GM18519 (cell line): ENCODE data around the gene CD83.

Experiments used
- ATAC-seq: cut with Tn5 transposase; IDR thresholded peaks from one replicate; pipeline ENCODE4 v1.9.1; 2021; ENCODE audit warnings: mild to moderate bottlenecking, moderate library complexity; ENCODE audit not compliant: unreplicated experiment, low FRiP score

CD83 gene

DNA sequence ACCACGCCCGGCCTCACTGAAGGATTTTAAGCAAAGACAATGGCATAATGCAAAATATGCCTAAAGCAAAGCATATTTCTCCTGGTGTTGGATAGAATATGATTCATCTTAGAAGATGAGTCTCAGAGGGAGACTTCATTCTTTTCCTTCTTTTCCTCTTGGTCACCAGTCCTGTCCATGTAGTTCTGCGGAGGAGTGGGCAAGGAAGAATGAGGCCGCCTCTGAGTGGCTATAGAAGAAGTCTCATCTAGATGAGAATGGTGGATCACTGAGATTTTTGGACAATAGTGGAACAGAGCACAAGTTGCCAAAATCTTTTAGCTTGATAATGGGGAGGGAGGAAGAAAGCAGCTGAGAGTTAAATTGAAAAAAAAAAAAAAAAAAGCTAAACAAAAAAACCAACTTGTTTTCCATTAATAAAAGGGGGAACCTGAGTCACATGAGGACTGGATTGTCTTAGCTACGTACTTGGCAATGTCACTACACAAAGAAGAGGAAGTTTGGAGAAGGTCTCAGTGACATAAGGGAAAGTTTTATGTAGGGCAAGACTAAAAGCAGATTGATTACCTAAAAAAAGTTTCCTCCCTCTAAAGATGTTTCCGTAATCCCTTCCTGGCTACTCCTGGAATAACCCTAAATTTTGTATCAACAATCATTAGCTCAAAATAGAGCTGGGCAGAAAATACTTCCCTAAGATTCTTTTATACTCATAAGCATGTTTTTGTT, 6.0 kb downstream of the CD83 start:
- ATAC-seq = no peak

DNA sequence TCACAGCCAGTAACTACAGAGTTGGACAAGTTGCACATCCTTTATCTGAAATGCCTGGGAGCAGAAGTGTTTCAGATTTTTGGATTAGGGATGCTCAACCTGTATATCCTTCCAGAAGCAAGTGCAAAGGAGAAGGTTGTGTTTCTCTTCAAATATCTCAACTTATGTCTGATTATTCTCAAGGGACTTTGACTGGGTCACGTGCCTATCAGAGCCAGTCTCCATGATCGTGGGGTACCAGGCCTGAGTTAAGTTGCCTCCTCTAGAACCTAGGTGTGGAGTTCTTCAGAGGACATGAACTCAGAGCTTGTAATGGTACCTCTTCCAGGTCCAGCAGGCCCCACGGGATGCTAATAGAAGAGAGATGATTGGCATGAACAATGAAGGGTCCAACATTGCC, 7.8 kb downstream of the CD83 start:
- ATAC-seq = no peak

DNA sequence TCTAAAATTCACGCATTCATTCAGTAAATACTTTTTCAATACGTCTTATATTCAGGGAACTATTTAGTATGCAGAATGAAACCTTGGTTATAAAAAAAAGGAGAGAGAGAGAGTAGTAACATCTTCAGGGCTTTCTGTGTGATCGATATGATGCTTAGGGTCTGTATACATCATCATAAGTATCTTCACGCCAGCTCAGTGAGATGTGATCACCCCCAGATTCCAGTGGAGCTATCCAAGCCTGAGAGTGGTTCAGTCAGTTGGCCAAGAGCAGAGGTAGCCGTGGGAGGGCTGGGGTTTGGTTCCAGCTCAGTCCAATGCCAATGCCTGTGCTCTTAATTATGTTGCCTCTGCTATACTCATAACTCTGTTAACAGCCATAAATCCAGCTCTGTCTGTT, 8.6 kb downstream of the CD83 start:
- ATAC-seq = no peak

DNA sequence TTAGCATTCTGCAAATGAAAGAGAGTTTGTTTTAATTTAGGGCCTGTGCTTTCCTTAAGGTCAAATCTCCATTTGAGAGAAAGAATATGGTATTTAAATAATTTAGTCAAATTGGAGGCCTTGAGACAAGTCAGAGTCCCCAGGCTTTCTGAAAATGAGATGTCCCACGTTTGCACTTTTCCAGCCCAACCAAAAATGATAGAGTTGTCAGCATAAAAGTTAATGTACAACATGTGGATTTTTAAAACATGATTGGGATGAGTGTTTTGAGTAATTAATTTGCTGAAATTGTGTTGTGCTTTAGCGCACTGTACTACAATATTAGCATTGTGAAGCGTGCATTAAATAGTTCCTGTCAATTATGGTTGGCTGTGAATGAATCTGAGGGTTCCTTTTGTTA, 10.0 kb downstream of the CD83 start:
- ATAC-seq = no peak

DNA sequence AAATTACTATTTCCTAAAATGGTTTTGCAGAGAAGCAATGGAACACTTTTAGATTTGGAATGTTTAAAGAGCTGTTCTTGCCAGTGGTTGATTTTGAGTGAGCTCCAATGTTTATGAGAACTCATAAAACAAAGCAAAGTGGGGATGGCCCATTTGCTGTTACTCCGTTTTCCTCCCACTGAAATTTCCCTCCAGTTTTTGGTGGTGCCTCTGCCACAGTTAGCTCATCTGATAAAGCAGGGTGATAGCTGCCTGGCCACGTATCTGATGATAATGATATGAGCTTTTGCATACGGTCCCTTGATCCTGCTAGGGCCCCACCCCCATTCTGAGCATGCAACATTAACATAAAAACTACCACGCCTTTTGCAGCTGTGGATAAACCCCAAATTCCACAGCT, 10.4 kb downstream of the CD83 start:
- ATAC-seq = no peak

DNA sequence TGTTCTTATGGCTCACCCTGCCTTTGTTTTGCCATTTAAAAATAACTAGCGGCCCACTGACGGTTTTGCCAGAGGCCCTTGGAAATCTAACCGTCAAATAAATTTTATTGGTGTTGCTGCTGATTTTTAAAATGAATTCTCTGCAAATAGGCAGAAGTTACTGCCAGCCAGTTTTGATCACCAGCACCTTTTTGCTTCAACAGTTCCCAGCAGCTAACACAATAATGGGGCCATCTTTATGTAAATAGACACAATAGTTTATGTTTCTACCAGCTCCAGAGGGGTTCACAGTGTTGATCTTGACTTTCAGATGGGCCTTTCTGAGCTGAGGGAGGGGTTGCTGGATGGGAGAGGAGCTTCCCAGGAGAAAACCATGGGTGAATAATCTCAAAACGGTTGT, 11.2 kb downstream of the CD83 start:
- ATAC-seq = no peak

DNA sequence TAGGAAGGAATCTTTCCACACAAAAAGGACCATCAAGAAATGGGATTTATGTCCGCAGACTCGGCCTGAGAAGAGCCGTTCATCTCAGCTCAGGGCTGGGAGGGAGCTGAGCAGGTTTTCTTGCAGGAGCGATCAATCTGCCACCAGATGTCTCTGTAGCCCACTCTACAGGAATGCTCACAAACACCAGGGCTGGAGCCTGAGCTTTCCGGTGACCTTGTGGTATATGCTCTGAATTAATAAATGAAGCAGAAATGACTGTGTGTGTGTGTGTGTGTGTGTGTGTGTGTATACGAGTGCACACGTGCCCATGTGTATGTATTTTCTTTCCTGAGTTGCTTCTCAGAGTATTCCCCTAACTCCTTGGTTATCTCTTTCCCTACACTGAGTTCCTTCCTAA, 12.0 kb downstream of the CD83 start:
- ATAC-seq = no peak

DNA sequence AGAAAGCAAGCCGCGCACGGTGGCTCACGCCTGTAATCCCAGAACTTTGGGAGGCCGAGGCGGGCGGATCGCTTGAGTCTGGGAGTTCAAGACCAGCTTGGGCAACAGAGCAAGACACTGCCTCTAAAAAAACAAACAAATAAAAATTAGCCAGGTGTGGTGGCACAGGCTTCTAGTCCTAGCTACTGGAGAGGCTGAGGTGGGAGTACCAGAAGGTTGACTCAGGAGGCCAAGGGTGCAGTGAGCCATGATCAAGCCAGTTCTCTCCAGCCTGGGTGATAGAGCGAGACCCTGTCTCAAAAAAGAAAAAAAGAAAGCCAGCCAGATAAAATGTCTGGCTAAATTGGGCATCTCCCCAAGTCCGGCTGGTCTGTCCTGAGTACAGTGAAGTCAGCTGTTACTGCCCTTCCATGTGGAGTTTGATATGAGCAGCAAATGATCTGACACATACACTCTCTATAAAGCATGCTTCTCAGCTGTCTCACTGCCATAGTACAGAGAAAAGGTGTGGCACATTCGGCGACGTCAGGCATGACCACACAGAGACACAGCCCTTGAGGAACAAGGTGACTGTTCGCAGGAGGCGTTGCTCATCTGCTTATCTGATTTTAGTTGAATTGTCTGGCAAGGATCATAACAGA, 13.0 kb downstream of the CD83 start:
- ATAC-seq = no peak

DNA sequence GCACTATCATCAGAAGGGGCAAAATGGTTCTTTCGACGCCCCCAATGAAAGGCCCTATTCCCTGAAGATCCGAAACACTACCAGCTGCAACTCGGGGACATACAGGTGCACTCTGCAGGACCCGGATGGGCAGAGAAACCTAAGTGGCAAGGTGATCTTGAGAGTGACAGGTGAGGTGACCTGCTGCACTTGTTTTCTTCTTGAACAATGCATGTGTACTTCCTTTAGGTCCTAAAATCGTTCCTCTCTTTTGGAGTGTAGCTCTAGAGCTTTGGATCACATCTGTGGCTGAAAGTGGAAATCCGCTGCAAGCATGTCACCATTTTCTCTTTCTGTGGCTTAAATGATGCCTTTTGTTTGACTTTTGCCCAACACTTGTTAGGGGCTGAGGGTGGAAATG, 14.0 kb downstream of the CD83 start:
- no peak for ATAC-seq

DNA sequence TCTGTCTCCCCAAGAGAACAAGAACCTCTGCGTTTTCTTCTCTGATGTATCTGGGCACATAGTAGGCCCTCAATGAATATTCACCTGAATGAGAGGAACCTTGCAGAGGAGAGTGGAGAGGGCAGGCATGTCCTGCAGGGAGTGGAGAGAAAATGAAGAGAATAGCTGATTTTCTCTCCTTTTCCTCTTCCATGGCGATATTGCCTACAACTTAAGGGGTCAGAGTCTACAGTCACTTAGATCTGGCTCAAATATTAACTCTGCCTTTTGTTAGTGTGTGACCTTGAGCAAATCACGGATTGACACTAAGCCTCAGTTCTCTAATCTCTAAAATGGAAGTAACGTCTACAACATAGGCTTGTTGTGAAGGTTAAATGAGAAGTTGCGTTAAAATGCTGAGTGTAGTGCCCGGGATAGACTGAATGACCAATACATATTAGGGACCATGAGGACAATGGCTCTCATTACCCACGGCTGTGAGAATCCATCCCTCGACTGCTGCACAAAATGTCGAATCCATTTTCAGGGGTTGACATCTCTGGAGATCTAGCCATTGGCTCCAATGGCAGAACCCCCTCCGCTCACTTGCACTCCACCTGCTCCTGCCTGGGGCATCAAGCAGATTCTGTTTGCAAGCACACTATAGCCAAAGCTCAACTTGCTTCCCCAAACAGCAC, 14.8 kb downstream of the CD83 start:
- no peak for ATAC-seq

DNA sequence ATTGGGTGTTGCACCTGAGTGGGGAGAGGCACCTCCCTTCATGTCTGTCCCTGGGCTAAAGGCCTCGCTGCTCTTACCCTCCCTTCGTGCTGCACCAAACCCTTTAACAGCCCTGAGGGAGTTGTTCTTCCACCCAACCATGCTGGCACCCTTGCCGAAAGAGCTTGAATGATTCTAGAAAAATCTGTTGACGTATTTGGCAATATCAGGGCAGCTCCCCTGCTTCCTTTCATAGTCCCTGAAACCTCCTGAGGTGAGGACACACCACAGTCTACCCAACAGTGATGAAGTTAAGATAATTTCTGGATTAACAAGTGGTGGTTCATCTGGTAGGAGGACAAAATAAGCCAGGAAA, 15.3 kb downstream of the CD83 start:
- ATAC-seq = no peak

DNA sequence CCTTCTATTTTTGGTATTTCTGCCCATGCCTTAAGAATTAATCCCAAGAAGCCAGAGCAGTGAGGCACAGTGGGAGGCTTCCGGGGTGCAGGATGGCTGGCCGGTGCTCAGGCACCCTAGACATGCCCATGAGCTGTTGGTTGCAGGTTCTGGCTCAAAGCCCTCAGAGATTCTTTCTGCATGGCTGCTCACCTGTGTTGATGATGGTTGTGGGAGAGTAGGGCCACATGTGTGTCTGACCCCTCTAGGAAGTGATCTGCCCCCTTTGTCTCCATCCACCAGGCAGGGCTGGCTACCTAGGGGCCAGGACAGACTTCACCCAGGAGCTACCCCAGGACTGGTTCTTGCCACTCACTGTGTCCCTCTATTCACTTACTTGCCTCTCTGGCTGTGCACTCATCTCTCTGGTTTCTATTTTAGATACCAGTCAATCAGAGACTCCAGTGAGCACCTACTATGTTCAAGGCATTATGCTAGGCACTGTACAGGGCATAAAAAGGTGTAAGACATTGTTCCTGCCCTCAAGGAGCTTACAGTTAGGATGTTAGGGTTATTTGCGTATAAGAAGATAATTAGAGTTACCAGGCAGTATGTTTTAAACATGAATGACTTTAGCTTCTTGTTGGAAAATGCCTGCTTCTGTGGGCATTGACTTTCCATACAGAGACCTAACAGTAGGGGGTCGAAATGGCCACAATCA, 16.8 kb downstream of the CD83 start:
- no peak for ATAC-seq

DNA sequence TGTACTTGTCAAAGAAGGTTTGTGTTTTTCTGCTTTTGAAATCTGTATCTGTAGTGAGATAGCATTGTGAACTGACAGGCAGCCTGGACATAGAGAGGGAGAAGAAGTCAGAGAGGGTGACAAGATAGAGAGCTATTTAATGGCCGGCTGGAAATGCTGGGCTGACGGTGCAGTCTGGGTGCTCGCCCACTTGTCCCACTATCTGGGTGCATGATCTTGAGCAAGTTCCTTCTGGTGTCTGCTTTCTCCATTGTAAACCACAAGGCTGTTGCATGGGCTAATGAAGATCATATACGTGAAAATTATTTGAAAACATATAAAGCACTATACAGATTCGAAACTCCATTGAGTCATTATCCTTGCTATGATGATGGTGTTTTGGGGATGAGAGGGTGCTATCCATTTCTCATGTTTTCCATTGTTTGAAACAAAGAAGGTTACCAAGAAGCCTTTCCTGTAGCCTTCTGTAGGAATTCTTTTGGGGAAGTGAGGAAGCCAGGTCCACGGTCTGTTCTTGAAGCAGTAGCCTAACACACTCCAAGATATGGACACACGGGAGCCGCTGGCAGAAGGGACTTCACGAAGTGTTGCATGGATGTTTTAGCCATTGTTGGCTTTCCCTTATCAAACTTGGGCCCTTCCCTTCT, 18.4 kb downstream of the CD83 start:
- no peak for ATAC-seq

DNA sequence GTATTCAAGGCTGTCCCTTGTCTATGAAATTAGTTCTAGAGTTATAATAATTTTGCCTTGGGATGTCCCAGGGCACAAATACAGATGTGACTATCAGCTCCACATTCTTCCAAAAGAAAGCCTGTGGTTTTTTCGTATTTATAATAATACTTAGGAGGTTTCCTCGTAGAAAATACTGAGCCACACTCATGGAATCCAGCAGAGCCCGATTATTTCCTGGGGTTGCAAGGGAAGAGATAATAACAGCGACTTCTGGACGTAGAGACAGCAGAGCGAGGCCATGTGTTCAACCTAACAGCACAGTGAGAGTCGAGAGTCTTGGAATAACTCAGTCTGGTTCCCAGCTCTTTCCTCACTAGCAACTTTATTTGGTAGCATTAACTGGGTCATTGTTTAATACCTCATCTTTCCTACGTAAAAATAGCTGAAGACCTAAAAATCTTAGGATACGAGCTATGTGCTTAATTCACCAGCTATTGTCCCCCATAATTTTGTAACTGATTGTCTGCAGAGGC, 21.2 kb downstream of the CD83 start:
- ATAC-seq = no peak

DNA sequence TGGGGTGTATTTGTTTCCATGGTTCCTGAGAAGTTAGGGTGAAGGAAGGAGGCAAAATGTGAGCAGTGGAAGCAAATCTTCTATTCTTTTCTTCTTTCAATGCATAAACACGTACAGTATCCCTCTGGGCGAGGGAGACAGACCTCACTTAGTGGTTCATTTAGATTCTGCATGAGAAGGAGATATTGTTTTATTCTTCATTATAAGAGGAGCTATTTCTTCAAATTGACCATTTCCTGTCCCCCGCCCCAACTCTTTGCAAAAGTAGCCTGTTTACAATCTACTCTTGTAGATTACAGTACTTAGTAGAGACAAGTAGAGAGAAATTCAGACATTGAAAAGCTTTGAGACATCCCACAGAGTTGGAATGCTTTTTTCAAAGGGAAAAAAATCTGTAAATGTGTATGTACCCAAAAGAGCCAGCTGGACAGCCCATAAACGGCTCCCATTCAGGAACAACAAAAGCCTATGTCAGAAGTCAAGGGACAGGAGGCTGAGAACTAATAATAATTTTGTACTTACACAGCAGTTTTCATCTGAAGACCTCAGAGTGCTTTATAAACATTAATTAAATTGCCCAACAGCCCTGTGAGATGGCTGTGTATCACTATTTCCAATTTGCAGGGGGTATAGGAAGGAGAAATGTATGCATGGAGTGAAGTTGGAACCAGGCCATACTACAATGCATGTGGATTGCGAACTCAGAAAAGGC, 23.9 kb downstream of the CD83 start:
- ATAC-seq = no peak

DNA sequence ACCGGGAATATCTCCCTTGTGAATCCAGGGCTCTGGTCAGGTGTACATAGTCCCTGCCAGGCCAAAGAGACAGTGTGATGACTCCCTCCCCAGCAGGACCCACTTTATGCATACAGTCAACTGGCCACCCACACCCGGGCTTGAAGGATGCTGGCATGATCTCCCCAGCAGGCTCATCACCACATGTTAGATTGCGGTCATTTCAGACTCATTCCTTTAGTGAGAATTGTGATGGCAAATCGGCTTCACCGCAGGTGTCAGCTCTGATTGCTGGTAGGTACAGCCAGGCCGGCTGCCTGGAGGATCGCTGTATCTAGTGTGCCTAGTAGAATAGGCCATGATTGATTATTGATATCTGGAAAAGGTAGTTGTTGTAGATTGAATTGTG, 24.5 kb downstream of the CD83 start:
- no peak for ATAC-seq

DNA sequence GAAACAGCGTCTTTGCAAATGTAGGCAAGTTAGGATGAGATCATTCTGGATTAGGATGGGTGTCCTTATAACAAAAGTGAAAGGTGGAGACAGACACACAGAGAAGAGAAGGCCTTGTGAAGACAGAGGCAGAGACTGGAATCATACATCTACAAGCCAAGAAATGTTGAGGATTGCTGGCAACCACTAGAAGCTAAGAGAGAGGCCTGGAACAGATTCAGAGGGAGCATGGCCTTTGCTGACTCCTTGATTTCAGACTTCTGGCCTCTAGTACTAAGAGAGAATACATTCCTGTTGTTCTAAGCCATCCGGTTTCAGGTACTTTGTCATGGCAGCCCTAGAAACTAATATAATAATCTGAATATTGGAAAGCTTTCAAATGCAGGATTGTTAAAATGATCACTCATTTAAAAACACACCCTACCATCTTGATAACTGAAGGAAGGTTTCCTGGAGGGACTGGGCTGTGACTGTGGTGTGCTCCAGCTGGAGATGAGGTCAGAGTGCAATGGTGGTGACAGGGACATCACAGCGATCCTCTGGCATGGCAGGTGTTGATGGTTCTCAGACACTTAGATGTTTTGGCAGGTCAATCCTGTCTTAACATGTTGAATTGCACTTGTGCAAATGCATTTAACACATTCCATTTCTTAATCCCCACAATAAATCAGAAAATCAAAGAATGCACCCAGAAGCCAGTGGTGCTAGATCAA, 25.1 kb downstream of the CD83 start:
- ATAC-seq = no peak

DNA sequence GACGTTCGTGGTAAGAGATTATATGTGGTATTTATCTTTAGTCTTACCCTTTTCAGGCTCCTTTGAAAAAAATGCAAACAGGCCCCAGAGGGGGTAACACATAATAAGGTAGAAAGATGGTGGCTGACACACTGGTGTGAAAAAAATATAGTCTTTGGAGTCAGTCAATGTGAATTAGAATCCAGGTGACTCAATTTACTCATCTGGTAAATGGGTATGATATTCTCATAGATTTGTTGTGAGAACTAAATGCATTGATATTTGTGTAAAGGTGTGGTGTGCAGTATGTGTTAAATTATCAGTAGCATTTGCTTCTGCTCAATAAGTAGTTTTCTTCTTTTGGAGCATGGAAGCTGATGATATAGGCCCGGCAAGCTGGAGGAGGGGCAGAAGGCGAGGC, 25.7 kb downstream of the CD83 start:
- ATAC-seq = no peak

DNA sequence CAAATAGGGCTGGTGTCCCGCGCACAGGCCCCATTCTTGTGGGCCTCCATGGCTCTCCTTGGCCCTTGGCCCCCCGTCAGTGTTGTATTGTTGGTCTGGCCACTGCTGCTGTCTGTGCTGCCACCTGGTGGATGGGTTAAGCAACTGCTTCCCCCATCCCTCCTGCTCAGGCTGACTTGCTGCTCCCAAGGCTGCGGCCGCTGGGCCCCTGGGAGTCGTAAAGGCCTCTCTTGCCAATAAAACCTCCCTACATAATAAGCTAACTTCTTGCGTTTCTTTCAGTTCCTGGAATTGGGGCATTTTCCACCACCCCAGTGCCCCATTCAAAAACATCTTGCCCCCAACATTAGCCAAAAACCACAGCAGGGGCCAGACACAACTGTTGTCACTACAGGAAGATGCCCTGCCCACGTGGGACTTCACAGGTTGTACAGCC, 27.1 kb downstream of the CD83 start:
- no peak for ATAC-seq
